Activated T-helper 1 cell treated with anti-CD3 and anti-CD28 coated beads, Interleukin-12 subunit alpha, Interleukin-12 subunit beta, Interleukin-2, Interleukin-4 antibody, amounts not matched to agents 30 ng/mL and 10 ng/mL and 1 ng/mL, durations not matched to agents 14 hours and 24 hours and 36 hours (primary cell): ENCODE results near the gene ENOX1. TPM values are rescaled to one million over a fixed set of nuclear protein-coding genes. Genes with fewer than 3 reads are reported as not detected.

Source experiments
- DNase-seq: peaks from one replicate; pipeline ENCODE4 v3.0.0; 2021; ENCODE audit warnings: low spot score
- H3K27ac Mint-ChIP-seq: one replicate; pipeline ENCODE4 v1.8.0; 2021; ENCODE audit warnings: mild to moderate bottlenecking, mixed read lengths
- H3K27me3 Mint-ChIP-seq: one replicate; pipeline ENCODE4 v1.8.0; 2022; ENCODE audit warnings: mild to moderate bottlenecking, moderate library complexity, mixed read lengths; ENCODE audit not compliant: insufficient read depth
- H3K36me3 Mint-ChIP-seq: one replicate; pipeline ENCODE4 v1.8.0; 2021; ENCODE audit warnings: low read depth, mixed read lengths
- H3K4me1 Mint-ChIP-seq: one replicate; pipeline ENCODE4 v1.8.0; 2021; ENCODE audit warnings: low read depth, mixed read lengths
- H3K4me3 Mint-ChIP-seq: one replicate; pipeline ENCODE4 v1.8.0; 2021; ENCODE audit warnings: mild to moderate bottlenecking, moderate library complexity, mixed read lengths
- H3K9me3 Mint-ChIP-seq: one replicate; pipeline ENCODE4 v1.8.0; 2021; ENCODE audit warnings: mixed read lengths
- intact Hi-C: fragments of 100-400 bp; cut with micrococcal nuclease; formaldehyde crosslinking; loops from one replicate; pipeline ENCODE4 v1.15.1; 2024
- total RNA-seq: library from RNA; stranded (reverse); gene quantifications from 2 replicates; pipeline ENCODE4 v1.2.3, GENCODE V29; 2022

ENOX1 gene
- total RNA-seq, 1 donor from 2014 or later = 0.08 TPM

GRCh38 chr13:43596006-43596405 is 190.8 kb downstream of the ENOX1 start:
- H3K36me3 Mint-ChIP-seq = no peaks in the 10 kb centered on the region
- no peaks in the 10 kb centered on the region for H3K27me3 Mint-ChIP-seq
- intact Hi-C loops = no loop called here
- H3K4me3 Mint-ChIP-seq = no peak overlapping the region
- H3K27ac Mint-ChIP-seq = no peak overlapping the region
- no peaks in the 10 kb centered on the region for H3K9me3 Mint-ChIP-seq
- no peak for DNase-seq
- H3K4me1 Mint-ChIP-seq = peaks cover 9% of the 10 kb centered on the region

GRCh38 chr13:43587376-43587775 is 199.4 kb downstream of the ENOX1 start:
- no peaks in the 10 kb centered on the region for H3K4me1 Mint-ChIP-seq
- no peak overlapping the region for H3K4me3 Mint-ChIP-seq
- no peaks in the 10 kb centered on the region for H3K36me3 Mint-ChIP-seq
- no peak for DNase-seq
- no peak overlapping the region for H3K27ac Mint-ChIP-seq
- H3K9me3 Mint-ChIP-seq = no peaks in the 10 kb centered on the region
- intact Hi-C loops = no loop called here
- H3K27me3 Mint-ChIP-seq = peaks cover 4% of the 10 kb centered on the region

DNA sequence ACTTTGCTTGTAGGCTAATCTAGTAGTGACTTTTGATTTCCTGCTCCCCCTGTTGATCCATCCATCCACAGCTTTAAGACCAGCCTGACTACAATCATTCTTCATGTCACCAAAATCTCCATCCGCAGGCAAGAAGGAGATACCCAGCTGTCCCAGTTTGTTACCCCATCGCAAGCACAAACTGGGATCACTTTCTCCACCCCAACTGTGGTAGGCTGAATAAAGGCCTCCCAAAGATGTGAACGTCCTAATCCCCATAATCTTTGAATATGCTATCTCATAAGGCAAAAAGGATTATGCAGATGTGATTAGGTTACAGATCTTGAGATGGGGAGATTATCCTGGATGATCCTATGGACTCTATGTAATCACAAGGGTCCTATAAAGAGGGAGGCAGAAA is 202.0 kb downstream of the ENOX1 start:
- no peak overlapping the region for H3K4me3 Mint-ChIP-seq
- no peak for DNase-seq
- intact Hi-C loops = no loop called here
- no peaks in the 10 kb centered on the region for H3K36me3 Mint-ChIP-seq
- no peaks in the 10 kb centered on the region for H3K4me1 Mint-ChIP-seq
- H3K27me3 Mint-ChIP-seq = peaks cover 2% of the 10 kb centered on the region
- no peak overlapping the region for H3K27ac Mint-ChIP-seq
- no peaks in the 10 kb centered on the region for H3K9me3 Mint-ChIP-seq

DNA sequence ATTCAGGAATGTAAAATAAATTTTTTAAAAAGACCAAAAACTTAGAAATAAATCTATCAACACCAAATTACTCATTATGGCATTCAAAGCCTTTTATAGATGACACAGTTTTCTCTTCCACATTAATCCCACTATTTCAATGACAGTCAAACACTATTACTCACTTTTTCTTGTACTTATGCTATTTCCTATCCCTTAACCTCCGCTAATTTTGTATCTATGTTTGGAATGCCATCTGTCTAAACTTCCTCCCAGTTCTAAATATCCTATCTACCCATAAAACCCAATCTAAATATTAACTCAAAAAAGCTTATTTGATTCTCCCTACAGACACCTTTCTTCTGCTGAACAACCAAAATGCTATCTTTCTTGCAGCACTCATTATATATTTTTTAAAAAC is 203.5 kb downstream of the ENOX1 start:
- intact Hi-C loops = no loop called here
- H3K27me3 Mint-ChIP-seq = peaks cover 2% of the 10 kb centered on the region
- no peaks in the 10 kb centered on the region for H3K4me1 Mint-ChIP-seq
- no peak for DNase-seq
- H3K27ac Mint-ChIP-seq = no peak overlapping the region
- no peak overlapping the region for H3K4me3 Mint-ChIP-seq
- no peaks in the 10 kb centered on the region for H3K36me3 Mint-ChIP-seq
- H3K9me3 Mint-ChIP-seq = no peaks in the 10 kb centered on the region

DNA sequence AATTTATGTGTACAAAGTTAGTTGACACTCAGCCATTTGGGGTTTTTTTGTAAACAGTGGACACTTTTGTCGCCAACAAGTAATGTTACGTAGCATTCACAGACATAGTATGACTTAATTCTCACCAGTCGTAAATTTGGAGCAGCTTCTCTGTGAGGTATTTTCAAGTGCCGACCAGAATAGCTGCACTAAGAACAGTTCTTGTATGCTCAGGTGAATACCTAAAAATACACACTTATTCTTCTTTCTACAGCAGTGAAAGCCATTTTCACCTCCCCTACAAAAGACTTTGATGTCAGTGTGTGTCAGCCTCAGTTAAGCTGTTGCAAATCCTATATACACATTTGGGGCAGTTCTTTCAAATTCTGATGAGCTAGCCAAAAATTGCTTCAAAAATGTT is 206.5 kb downstream of the ENOX1 start:
- peaks cover 5% of the 10 kb centered on the region for H3K27me3 Mint-ChIP-seq
- H3K27ac Mint-ChIP-seq = no peak overlapping the region
- H3K4me1 Mint-ChIP-seq = no peaks in the 10 kb centered on the region
- H3K36me3 Mint-ChIP-seq = no peaks in the 10 kb centered on the region
- H3K4me3 Mint-ChIP-seq = no peak overlapping the region
- DNase-seq = no peak
- H3K9me3 Mint-ChIP-seq = peaks cover 5% of the 10 kb centered on the region
- intact Hi-C loops = no loop called here

DNA sequence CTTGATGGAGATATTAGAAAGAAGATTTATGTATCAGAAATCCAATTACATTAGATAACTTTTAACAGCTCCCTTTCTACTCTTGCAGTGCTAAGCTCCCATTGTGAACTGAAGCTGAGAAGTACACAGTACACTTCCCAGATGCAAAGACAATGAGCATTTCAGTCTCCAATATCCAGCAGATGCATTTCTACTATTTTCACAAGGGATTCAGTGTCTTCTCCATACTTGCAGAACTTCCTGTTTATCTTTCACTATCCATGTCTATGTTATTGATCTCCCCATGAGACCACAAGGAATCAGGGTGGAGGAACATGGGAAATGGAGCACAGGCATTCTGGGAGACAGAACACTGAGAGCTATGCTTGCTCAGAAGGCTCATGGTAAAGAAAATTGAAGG is 207.5 kb downstream of the ENOX1 start:
- Mint-ChIP-seq H3K4me3 (no peak overlapping the region), H3K4me1 (peaks cover 5% of the 10 kb centered on the region), H3K27me3 (peaks cover 5% of the 10 kb centered on the region), H3K9me3 (peaks cover 5% of the 10 kb centered on the region), H3K27ac (no peak overlapping the region), H3K36me3 (no peaks in the 10 kb centered on the region)
- intact Hi-C loops = loop anchor here (10.0 kb wide), 1 partner anchor 1355 kb away; no protein-coding TSS in a partner anchor
- no peak for DNase-seq

GRCh38 chr13:43574605-43575004 is 212.2 kb downstream of the ENOX1 start:
- peaks cover 5% of the 10 kb centered on the region for H3K27me3 Mint-ChIP-seq
- no peak for DNase-seq
- H3K27ac Mint-ChIP-seq = no peak overlapping the region
- H3K36me3 Mint-ChIP-seq = no peaks in the 10 kb centered on the region
- H3K9me3 Mint-ChIP-seq = peaks cover 5% of the 10 kb centered on the region
- intact Hi-C loops = loop anchor here (10.0 kb wide), 1 partner anchor 1360 kb away; no protein-coding TSS in a partner anchor
- no peak overlapping the region for H3K4me3 Mint-ChIP-seq
- H3K4me1 Mint-ChIP-seq = peaks cover 6% of the 10 kb centered on the region

DNA sequence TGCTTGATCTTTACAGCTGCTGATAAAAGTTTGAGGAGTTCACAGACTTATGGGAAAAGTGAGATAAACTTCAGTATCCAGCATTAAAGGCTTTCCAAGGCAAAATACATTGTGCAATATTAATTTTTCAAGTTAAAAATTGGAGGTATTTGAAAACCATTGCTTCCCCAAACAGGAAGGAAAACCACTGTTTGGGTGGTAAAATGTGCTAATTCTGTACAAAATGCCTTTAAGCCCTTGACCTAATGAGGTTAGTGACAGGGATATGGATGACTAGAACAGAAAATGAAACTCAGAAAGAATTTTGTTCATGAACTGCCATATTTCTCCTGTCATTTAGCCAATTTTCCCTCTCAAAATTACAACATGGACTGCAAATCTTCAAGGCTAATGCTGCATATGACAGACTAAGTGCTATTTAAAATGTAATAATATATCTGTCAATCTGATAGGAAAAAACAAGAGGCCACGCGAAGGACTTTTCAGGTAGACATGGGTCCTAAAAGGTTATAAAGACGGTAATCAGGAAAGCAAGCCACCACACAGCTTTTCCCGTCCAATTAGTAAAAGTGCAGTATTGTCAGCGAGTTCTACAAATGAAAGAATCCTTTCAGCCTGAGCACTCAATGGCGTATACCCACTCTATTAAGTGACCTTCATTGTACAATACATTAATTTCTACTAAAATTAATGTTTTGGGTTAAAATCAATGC is 212.8 kb downstream of the ENOX1 start:
- Mint-ChIP-seq H3K4me1 (peaks cover 6% of the 10 kb centered on the region), H3K27me3 (peaks cover 5% of the 10 kb centered on the region), H3K9me3 (peaks cover 5% of the 10 kb centered on the region), H3K4me3 (no peak overlapping the region), H3K36me3 (no peaks in the 10 kb centered on the region), H3K27ac (no peak overlapping the region)
- no peak for DNase-seq
- intact Hi-C loops = loop anchor here (10.0 kb wide), 1 partner anchor 1361 kb away; no protein-coding TSS in a partner anchor

DNA sequence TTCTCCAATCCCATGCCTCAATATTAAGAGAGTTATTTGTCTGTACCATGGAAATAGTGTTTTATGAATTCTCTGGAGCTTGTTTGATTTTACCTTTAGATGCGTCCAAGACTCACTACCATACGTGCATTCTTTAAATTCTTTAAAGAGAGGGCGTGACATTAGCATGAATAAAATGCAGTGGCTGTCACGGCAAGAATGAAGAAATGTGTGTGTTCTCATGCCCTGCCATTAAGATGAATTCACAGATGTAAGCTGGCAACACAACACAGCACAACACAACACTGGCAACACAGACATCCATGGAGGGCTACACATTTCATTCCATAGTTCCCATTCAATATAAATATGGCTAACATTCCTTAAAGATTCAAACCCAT is 213.4 kb downstream of the ENOX1 start:
- H3K4me1 Mint-ChIP-seq = peaks cover 6% of the 10 kb centered on the region
- H3K4me3 Mint-ChIP-seq = no peak overlapping the region
- H3K27me3 Mint-ChIP-seq = peaks cover 5% of the 10 kb centered on the region
- no peaks in the 10 kb centered on the region for H3K36me3 Mint-ChIP-seq
- H3K27ac Mint-ChIP-seq = no peak overlapping the region
- no peak for DNase-seq
- intact Hi-C loops = loop anchor here (10.0 kb wide), 1 partner anchor 1361 kb away; no protein-coding TSS in a partner anchor
- peaks cover 5% of the 10 kb centered on the region for H3K9me3 Mint-ChIP-seq

- peaks cover 2% of the 10 kb centered on the region for H3K9me3 Mint-ChIP-seq
- peaks cover 6% of the 10 kb centered on the region for H3K4me1 Mint-ChIP-seq
- intact Hi-C loops = loop anchor here (10.0 kb wide), 1 partner anchor 1362 kb away; no protein-coding TSS in a partner anchor
- no peak overlapping the region for H3K4me3 Mint-ChIP-seq
- no peak for DNase-seq
- H3K36me3 Mint-ChIP-seq = no peaks in the 10 kb centered on the region
- peaks cover 6% of the 10 kb centered on the region for H3K27me3 Mint-ChIP-seq
- H3K27ac Mint-ChIP-seq = no peak overlapping the region
These were observed 214.0 kb downstream of the ENOX1 start for GRCh38 chr13:43572656-43573360.

DNA sequence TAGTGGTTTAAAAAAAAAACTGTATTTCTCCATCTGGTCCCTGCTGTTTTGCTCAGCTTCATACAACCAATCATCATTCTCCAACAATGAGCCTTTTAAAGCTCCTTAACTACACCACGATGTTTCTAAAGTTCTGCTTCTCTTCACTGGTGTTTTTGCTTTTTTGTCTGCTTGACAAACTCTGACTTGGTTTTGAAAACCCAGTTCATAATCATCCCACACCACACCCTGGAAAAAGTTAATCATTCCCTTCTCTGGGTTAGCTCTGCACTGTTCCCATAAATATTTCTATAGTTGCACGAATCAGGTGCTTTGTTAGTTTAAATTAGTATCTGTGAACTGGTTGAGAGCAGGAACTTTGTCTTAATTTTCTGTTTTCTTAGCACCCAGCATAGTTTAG is 217.1 kb downstream of the ENOX1 start:
- no peak for DNase-seq
- Mint-ChIP-seq H3K36me3 (no peaks in the 10 kb centered on the region), H3K27me3 (peaks cover 6% of the 10 kb centered on the region), H3K4me1 (peaks cover 4% of the 10 kb centered on the region), H3K9me3 (no peaks in the 10 kb centered on the region), H3K27ac (no peak overlapping the region), H3K4me3 (no peak overlapping the region)
- intact Hi-C loops = loop anchor here (10.0 kb wide), 1 partner anchor 1365 kb away; no protein-coding TSS in a partner anchor

DNA sequence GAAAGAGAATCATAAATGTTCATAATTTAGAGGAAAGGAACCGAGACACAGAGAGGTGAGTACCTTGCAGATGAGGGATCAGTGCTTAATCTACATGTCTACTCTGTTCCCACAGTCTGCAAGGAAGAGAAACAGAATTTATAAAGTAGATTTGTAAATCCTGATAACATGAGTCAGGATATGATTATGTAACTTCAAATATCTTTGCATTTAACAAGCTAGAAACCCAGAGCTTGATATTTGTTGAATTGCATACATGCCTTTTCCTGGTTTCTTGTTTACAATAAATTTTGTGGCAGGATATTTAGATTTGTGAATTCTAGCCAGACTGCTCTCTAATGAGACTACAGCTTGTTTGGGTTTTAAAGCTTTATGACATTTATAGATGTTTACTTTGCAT is 219.2 kb downstream of the ENOX1 start:
- no peaks in the 10 kb centered on the region for H3K36me3 Mint-ChIP-seq
- DNase-seq = no peak
- no peak overlapping the region for H3K27ac Mint-ChIP-seq
- no peaks in the 10 kb centered on the region for H3K4me1 Mint-ChIP-seq
- H3K4me3 Mint-ChIP-seq = no peak overlapping the region
- H3K9me3 Mint-ChIP-seq = no peaks in the 10 kb centered on the region
- H3K27me3 Mint-ChIP-seq = peaks cover 10% of the 10 kb centered on the region
- intact Hi-C loops = no loop called here

DNA sequence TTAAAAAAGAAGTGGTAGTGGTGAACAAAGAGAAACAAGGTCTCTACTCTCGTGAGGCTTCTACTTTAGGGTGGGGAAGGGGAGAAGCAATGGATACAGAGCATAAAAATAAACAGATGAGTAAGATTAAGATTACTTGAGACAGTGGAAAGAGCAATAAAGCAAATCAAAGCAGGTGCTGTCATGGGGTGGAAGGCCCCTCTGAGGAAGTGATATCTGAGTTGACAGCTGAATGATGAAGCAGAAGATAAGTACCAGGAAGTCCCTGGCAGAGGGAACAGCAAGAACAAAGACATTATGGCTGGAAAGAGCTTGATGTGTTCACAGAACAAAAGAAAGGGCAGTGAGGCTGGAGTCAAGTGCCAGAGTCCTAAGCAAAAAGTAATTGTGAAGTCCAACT is 221.8 kb downstream of the ENOX1 start:
- intact Hi-C loops = no loop called here
- H3K4me1 Mint-ChIP-seq = no peaks in the 10 kb centered on the region
- no peaks in the 10 kb centered on the region for H3K9me3 Mint-ChIP-seq
- H3K27ac Mint-ChIP-seq = no peak overlapping the region
- H3K4me3 Mint-ChIP-seq = no peak overlapping the region
- no peak for DNase-seq
- peaks cover 7% of the 10 kb centered on the region for H3K27me3 Mint-ChIP-seq
- H3K36me3 Mint-ChIP-seq = no peaks in the 10 kb centered on the region
